H9 (cell line): ENCODE results near the gene TTC28. TPM values are rescaled to one million over a fixed set of nuclear protein-coding genes. Genes with fewer than 3 reads are reported as not detected.

Experiments used
- DNase-seq: peaks from one replicate; pipeline ENCODE4 v3.0.0-alpha.2; 2017
- H2AFZ ChIP-seq: one replicate; pipeline ENCODE4 v1.6.1; 2013; ENCODE audit warnings: mild to moderate bottlenecking, low read length, control low read depth, moderate library complexity
- H2AK5ac ChIP-seq: 2 replicates; pipeline ENCODE4 v1.6.1; 2013; ENCODE audit warnings: low read length, control low read depth, mixed read lengths; ENCODE audit not compliant: insufficient read length
- H2BK120ac ChIP-seq: one replicate; pipeline ENCODE4 v1.6.1; 2013; ENCODE audit warnings: low read depth, mild to moderate bottlenecking, low read length, control low read depth, inconsistent platforms; ENCODE audit not compliant: poor library complexity, severe bottlenecking
- H2BK12ac ChIP-seq: 2 replicates; pipeline ENCODE4 v1.6.1; 2013; ENCODE audit warnings: low read length, control low read depth, mixed read lengths, low read depth; ENCODE audit not compliant: insufficient read length
- H2BK15ac ChIP-seq: 2 replicates; pipeline ENCODE4 v1.6.1; 2013; ENCODE audit warnings: low read depth, low read length, control low read depth
- H2BK20ac ChIP-seq: one replicate; pipeline ENCODE4 v1.6.1; 2013; ENCODE audit warnings: low read depth, mild to moderate bottlenecking, low read length, control low read depth, inconsistent platforms; ENCODE audit not compliant: poor library complexity, severe bottlenecking
- H2BK5ac ChIP-seq: 2 replicates; pipeline ENCODE4 v1.6.1; 2013; ENCODE audit warnings: low read length, control low read depth, mixed read lengths; ENCODE audit not compliant: insufficient read length
- H3K14ac ChIP-seq: 2 replicates; pipeline ENCODE4 v1.6.1; 2013; ENCODE audit warnings: low read length, control low read depth; ENCODE audit not compliant: insufficient read depth
- H3K18ac ChIP-seq: 2 replicates; pipeline ENCODE4 v1.6.1; 2013; ENCODE audit warnings: low read depth, mild to moderate bottlenecking, mixed read lengths, low read length, control low read depth; ENCODE audit not compliant: insufficient read length
- H3K23ac ChIP-seq: 2 replicates; pipeline ENCODE4 v1.6.1; 2013; ENCODE audit warnings: low read length, control low read depth, mixed read lengths, low read depth; ENCODE audit not compliant: insufficient read length
- H3K23me2 ChIP-seq: 2 replicates; pipeline ENCODE4 v1.6.1; 2013; ENCODE audit warnings: low read depth, mild to moderate bottlenecking, mixed read lengths, low read length, control low read depth; ENCODE audit not compliant: insufficient read length, poor library complexity, severe bottlenecking
- H3K27ac ChIP-seq: 2 replicates; pipeline ENCODE4 v1.5.1; 2013; ENCODE audit warnings: low read length, control low read depth, mixed read lengths, low read depth; ENCODE audit not compliant: insufficient read length
- H3K27me3 ChIP-seq: 2 replicates; pipeline ENCODE4 v1.6.1; 2013; ENCODE audit warnings: low read length, control low read depth, inconsistent platforms; ENCODE audit not compliant: insufficient read depth
- H3K4ac ChIP-seq: 2 replicates; pipeline ENCODE4 v1.6.1; 2013; ENCODE audit warnings: low read depth, mild to moderate bottlenecking, control low read depth, inconsistent platforms, low read length, moderate library complexity
- H3K4me1 ChIP-seq: 2 replicates; pipeline ENCODE4 v1.6.1; 2013; ENCODE audit warnings: low read length, control low read depth, inconsistent platforms; ENCODE audit not compliant: insufficient read depth
- H3K4me2 ChIP-seq: 2 replicates; pipeline ENCODE4 v1.6.1; 2013; ENCODE audit warnings: low read length, control low read depth, mixed read lengths; ENCODE audit not compliant: insufficient read length, insufficient read depth
- H3K56ac ChIP-seq: 2 replicates; pipeline ENCODE4 v1.6.1; 2013; ENCODE audit warnings: low read depth, mild to moderate bottlenecking, mixed read lengths, low read length, control low read depth; ENCODE audit not compliant: insufficient read length
- H3K79me1 ChIP-seq: 2 replicates; pipeline ENCODE4 v1.6.1; 2013; ENCODE audit warnings: low read depth, mild to moderate bottlenecking, moderate library complexity, low read length, control low read depth, inconsistent platforms; ENCODE audit not compliant: insufficient read depth, poor library complexity, severe bottlenecking
- H3K79me2 ChIP-seq: 2 replicates; pipeline ENCODE4 v1.6.1; 2013; ENCODE audit warnings: low read length, control low read depth, inconsistent platforms; ENCODE audit not compliant: insufficient read depth
- H3K9ac ChIP-seq: 2 replicates; pipeline ENCODE4 v1.6.1; 2013; ENCODE audit warnings: low read length, control low read depth, mixed read lengths; ENCODE audit not compliant: insufficient read length; ENCODE audit errors: extremely low read depth
- H3K9me3 ChIP-seq: one replicate; pipeline ENCODE4 v1.6.1; 2013; ENCODE audit warnings: low read depth, low read length, inconsistent platforms; ENCODE audit not compliant: control insufficient read depth
- H3T11ph ChIP-seq: one replicate; pipeline ENCODE4 v1.6.1; 2013; ENCODE audit warnings: mild to moderate bottlenecking, low read length, control low read depth, inconsistent platforms
- H4K20me1 ChIP-seq: one replicate; pipeline ENCODE4 v1.6.1; 2013; ENCODE audit not compliant: control insufficient read depth, insufficient read length, insufficient read depth
- H4K5ac ChIP-seq: 2 replicates; pipeline ENCODE4 v1.6.1; 2013; ENCODE audit warnings: low read depth, mild to moderate bottlenecking, mixed read lengths, low read length, control low read depth; ENCODE audit not compliant: insufficient read length
- H4K8ac ChIP-seq: replicated peaks from 2 replicates; pipeline ENCODE4 v1.6.1; 2013; ENCODE audit warnings: low read length, control low read depth, mixed read lengths, low read depth; ENCODE audit not compliant: insufficient read length
- H4K91ac ChIP-seq: 2 replicates; pipeline ENCODE4 v1.6.1; 2013; ENCODE audit warnings: low read depth, mild to moderate bottlenecking, moderate library complexity, mixed read lengths, low read length, control low read depth; ENCODE audit not compliant: insufficient read length
- H3K27ac Mint-ChIP-seq, 3 experiments: 2 replicates in 2 of 3; 3 replicates in 1 of 3; pipeline ENCODE4 v1.8.0; 2020 to 2021; ENCODE audit warnings: mixed read lengths in 3 of 3, mild to moderate bottlenecking in 1 of 3, moderate library complexity in 1 of 3
- H3K27me3 Mint-ChIP-seq: 2 replicates; pipeline ENCODE4 v1.8.0; 2021; ENCODE audit warnings: low read depth, mild to moderate bottlenecking, moderate library complexity, mixed read lengths
- H3K36me3 Mint-ChIP-seq, 3 experiments: 2 replicates in 2 of 3; 3 replicates in 1 of 3; pipeline ENCODE4 v1.8.0; 2020 to 2021; ENCODE audit warnings: low read depth in 3 of 3, mixed read lengths in 3 of 3; ENCODE audit not compliant: insufficient read depth in 1 of 3
- H3K4me1 Mint-ChIP-seq, 2 experiments: 2 replicates each; pipeline ENCODE4 v1.8.0; 2020; ENCODE audit warnings: mixed read lengths in 2 of 2
- H3K4me3 Mint-ChIP-seq, 2 experiments: 2 replicates in 1 of 2; 3 replicates in 1 of 2; pipeline ENCODE4 v1.8.0; 2020 to 2021; ENCODE audit warnings: mild to moderate bottlenecking in 2 of 2, mixed read lengths in 2 of 2, moderate library complexity in 1 of 2
- H3K9me3 Mint-ChIP-seq, 2 experiments: 2 replicates in 1 of 2; 3 replicates in 1 of 2; pipeline ENCODE4 v1.8.0; 2020; ENCODE audit warnings: mild to moderate bottlenecking in 2 of 2, mixed read lengths in 2 of 2, moderate library complexity in 1 of 2
- WGBS: extraction: QIAGEN DNeasy Blood & Tissue Kit; methylation state at CpG from one replicate; pipeline ENCODE4 v1.1.7; 2013; ENCODE audit warnings: missing lambda C conversion rate, low lambda C conversion rate, mixed read lengths; ENCODE audit not compliant: insufficient read length; ENCODE audit errors: extremely low coverage; 5-methylcytosine and 5-hydroxymethylcytosine counted together
- total RNA-seq: library from RNA; stranded (reverse); gene quantifications from 2 replicates; pipeline ENCODE4 v1.2.1, GENCODE V29; 2021
- TF ChIP-seq, protein P1 (sequence below): fragments of 200-600 bp; sonication (generic); conservative IDR thresholded peaks from 3 replicates; pipeline ENCODE4 v1.8.0; 2021; ENCODE audit warnings: antibody characterized with exemption, mild to moderate bottlenecking

TTC28 gene
- total RNA-seq, 1 experiment from 2014 or later: 13.6 TPM

DNA sequence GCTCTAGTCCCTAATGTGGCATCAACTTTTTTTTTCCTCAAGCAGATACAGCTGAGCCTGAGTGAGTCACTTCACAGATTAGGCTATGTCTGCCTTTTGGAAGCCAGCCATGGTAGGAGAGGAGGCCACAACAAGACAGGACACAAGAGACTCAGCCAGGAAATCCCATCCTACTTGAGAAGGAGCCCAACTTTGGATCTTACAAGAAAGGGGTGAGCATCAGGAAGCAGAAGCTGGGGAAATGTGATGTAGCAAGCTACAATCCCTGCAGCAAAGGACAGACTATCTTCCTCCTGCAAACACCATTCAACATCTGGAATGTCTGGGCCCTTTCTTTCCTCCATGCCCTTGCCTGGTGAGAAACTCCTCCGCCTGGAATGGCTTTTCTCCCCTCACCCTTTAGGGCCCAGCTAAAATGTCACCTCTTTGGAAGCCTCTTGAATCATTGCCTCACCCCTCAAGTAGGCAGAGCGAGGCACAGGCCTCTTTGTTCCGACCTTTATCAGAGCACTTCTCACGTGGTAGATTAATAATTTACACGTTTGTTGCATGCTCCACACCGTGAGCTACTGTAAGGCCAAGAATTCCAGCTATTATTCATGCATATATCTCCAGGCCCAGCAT, 604.2 kb downstream of the TTC28 start:
- peaks cover 0 to 3% of the 10 kb centered on the region in 2 experiments; a peak in 1 of 4 replicates for H3K4me1 Mint-ChIP-seq
- Histone ChIP-seq H2BK120ac (no peak overlapping the region), H3K4me2 (no peak overlapping the region), H3K4me1 (no peaks in the 10 kb centered on the region), H3K9me3 (no peaks in the 10 kb centered on the region), H2BK12ac (no peak overlapping the region), H3T11ph (no peak overlapping the region), H2BK15ac (no peak overlapping the region), H3K9ac (no peak overlapping the region), H2AFZ (no peak overlapping the region), H4K91ac (no peak overlapping the region), H3K79me1 (no peaks in the 10 kb centered on the region), H2AK5ac (no peak overlapping the region), H4K5ac (no peak overlapping the region), H3K23ac (no peak overlapping the region), H3K79me2 (no peaks in the 10 kb centered on the region), H3K27me3 (no peaks in the 10 kb centered on the region), H4K8ac (no peak overlapping the region), H4K20me1 (no peaks in the 10 kb centered on the region), H2BK20ac (no peak overlapping the region), H3K4ac (no peak overlapping the region), H3K14ac (no peak overlapping the region), H2BK5ac (no peak overlapping the region), H3K23me2 (no peaks in the 10 kb centered on the region), H3K27ac (no peak overlapping the region), H3K18ac (no peak overlapping the region), H3K56ac (no peak overlapping the region)
- H3K27ac Mint-ChIP-seq: no peak overlapping the region
- DNase-seq: no peak
- no peak overlapping the region for H3K4me3 Mint-ChIP-seq
- H3K27me3 Mint-ChIP-seq: no peaks in the 10 kb centered on the region; the same call in 1 of the 2 replicates
- no peaks in the 10 kb centered on the region; a peak in 2 of 7 replicates for H3K36me3 Mint-ChIP-seq
- TF ChIP-seq, protein P1, sequence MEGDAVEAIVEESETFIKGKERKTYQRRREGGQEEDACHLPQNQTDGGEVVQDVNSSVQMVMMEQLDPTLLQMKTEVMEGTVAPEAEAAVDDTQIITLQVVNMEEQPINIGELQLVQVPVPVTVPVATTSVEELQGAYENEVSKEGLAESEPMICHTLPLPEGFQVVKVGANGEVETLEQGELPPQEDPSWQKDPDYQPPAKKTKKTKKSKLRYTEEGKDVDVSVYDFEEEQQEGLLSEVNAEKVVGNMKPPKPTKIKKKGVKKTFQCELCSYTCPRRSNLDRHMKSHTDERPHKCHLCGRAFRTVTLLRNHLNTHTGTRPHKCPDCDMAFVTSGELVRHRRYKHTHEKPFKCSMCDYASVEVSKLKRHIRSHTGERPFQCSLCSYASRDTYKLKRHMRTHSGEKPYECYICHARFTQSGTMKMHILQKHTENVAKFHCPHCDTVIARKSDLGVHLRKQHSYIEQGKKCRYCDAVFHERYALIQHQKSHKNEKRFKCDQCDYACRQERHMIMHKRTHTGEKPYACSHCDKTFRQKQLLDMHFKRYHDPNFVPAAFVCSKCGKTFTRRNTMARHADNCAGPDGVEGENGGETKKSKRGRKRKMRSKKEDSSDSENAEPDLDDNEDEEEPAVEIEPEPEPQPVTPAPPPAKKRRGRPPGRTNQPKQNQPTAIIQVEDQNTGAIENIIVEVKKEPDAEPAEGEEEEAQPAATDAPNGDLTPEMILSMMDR: no peak
- H3K9me3 Mint-ChIP-seq: no peaks in the 10 kb centered on the region; a peak in 2 of 5 replicates
- no CpG with 5 or more reads among the region's 6 CpGs for WGBS
